GM12878 (cell line): ENCODE data around the gene ABCC3. TPM values are rescaled to one million over a fixed set of nuclear protein-coding genes. Genes with fewer than 3 reads are reported as not detected.

Experiments used
- CREM ChIP-seq: IDR thresholded peaks from 2 replicates; pipeline ENCODE4 v1.6.1; 2014; ENCODE audit warnings: antibody characterized with exemption, low read depth
- E4F1 ChIP-seq: fragments of 450-650 bp; IDR thresholded peaks from 2 replicates; pipeline ENCODE4 v1.6.1; 2018; ENCODE audit warnings: borderline replicate concordance, mild to moderate bottlenecking; ENCODE audit not compliant: partially characterized antibody
- EED ChIP-seq: sonication (generic); IDR thresholded peaks from 2 replicates; pipeline ENCODE4 v1.6.1; 2016; ENCODE audit warnings: antibody characterized with exemption, low read depth
- EP300 ChIP-seq, 2 experiments: fragments of 150-350 bp in 1 of 2; IDR thresholded peaks; 2 replicates each; pipeline ENCODE4 v1.6.1; 2011 to 2012; ENCODE audit warnings: low read depth in 2 of 2, low read length in 2 of 2, borderline replicate concordance in 1 of 2, improper control_type of control experiment in 1 of 2, inconsistent platforms in 1 of 2; ENCODE audit not compliant: control insufficient read depth in 1 of 2
- MEF2A ChIP-seq: IDR thresholded peaks from 2 replicates; pipeline ENCODE4 v1.6.1; 2011; ENCODE audit warnings: low read depth, mild to moderate bottlenecking, low read length, moderate library complexity; ENCODE audit not compliant: insufficient read depth
- PRDM15 ChIP-seq: fragments of 450-650 bp; formaldehyde crosslinking; IDR thresholded peaks from 2 replicates; pipeline ENCODE4 v1.4.0; 2020; ENCODE audit warnings: mild to moderate bottlenecking, moderate library complexity
- RAD51 ChIP-seq: fragments of 450-650 bp; IDR thresholded peaks from 2 replicates; pipeline ENCODE4 v1.6.1; 2016; ENCODE audit warnings: moderate library complexity, mild to moderate bottlenecking, inconsistent platforms
- polyA plus RNA-seq, 11 experiments: library from polyadenylated mRNA; depleted of rRNA in 4 of 11; unstranded in 6 of 11; stranded (reverse) in 5 of 11; fragments of >200 nt; fragmentation: Nextera tagmentation in 4 of 11; fragmentation: Illumina TruSeq in 1 of 11; extraction: Ambion mirVana in 4 of 11; extraction: Trizol in 1 of 11; gene quantifications; 1 replicate in 1 of 11; 2 replicates in 10 of 11; pipeline versions ENCODE4 v1.2.1 to v1.2.3, GENCODE V29; 2011 to 2016; ENCODE audit warnings: inconsistent platforms in 2 of 11, missing spikeins in 2 of 11, low read depth in 1 of 11
- total RNA-seq, 4 experiments: library from RNA; depleted of rRNA in 3 of 4; stranded (reverse); fragments of >200 nt in 3 of 4; fragmentation: Illumina TruSeq in 1 of 4; extraction: Trizol in 1 of 4; gene quantifications; 2 replicates each; pipeline versions ENCODE4 v1.2.1 to v1.2.3, GENCODE V29; 2013 to 2021

Gene ABCC3
- total and polyA plus RNA-seq, 10 of the 15 experiments (the other 5 are each of a cell fraction or from before 2014, with no cell fraction given): 0.21 to 2.3 (median 0.71) TPM; not detected in 6

- TF ChIP-seq PRDM15 (CRISPR knock-in tag) (no peak), RAD51 (no peak), E4F1 (no peak), MEF2A (no peak), EP300 (IDR thresholded peaks at IDR 0.05; ENCODE audit: borderline replicate concordance in 1 of 2, control insufficient read depth in 1 of 2, low read depth in 2 of 2, low read length in 2 of 2) (no peak), EED (no peak), CREM (no peak)
- TF ChIP-seq, all 136 proteins: peak for 0
Observed at GRCh38 chr17:50685691-50686493, 51.2 kb downstream of the ABCC3 start (continued).
